ENCODE measurements around the gene EGFL7. TPM values are rescaled to one million over a fixed set of nuclear protein-coding genes. Genes with fewer than 3 reads are reported as not detected.

Gene EGFL7
- total RNA-seq, 3 donors from 2014 or later (not counting 1 experiment from before 2014, with no cell fraction given), result 0.28 to 0.47 (median 0.29) TPM

GRCh38 chr9:136621019-136621733 lies 41.5 kb upstream of the EGFL7 start:
- H3K9me3 Mint-ChIP-seq, result no peaks in the 10 kb centered on the region
- WGBS (ENCODE audit: insufficient coverage), result 73% methylated on average over 33 of the region's 34 CpGs
- no peaks in the 10 kb centered on the region for H3K9me3 ChIP-seq (ENCODE audit: control insufficient read depth, insufficient read depth, low read length)
- TF ChIP-seq, protein P1, sequence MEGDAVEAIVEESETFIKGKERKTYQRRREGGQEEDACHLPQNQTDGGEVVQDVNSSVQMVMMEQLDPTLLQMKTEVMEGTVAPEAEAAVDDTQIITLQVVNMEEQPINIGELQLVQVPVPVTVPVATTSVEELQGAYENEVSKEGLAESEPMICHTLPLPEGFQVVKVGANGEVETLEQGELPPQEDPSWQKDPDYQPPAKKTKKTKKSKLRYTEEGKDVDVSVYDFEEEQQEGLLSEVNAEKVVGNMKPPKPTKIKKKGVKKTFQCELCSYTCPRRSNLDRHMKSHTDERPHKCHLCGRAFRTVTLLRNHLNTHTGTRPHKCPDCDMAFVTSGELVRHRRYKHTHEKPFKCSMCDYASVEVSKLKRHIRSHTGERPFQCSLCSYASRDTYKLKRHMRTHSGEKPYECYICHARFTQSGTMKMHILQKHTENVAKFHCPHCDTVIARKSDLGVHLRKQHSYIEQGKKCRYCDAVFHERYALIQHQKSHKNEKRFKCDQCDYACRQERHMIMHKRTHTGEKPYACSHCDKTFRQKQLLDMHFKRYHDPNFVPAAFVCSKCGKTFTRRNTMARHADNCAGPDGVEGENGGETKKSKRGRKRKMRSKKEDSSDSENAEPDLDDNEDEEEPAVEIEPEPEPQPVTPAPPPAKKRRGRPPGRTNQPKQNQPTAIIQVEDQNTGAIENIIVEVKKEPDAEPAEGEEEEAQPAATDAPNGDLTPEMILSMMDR (IDR thresholded peaks at IDR 0.05), result no peak
- H3K27ac ChIP-seq (ENCODE audit: low read length), result no peak overlapping the region
- H3K27me3 Mint-ChIP-seq (ENCODE audit: low read depth in 2 of 2), result no peaks in the 10 kb centered on the region
- H3K4me3 ChIP-seq (ENCODE audit: low read length), result no peak overlapping the region
- H3K4me3 Mint-ChIP-seq, result no peak overlapping the region
- H3K27ac Mint-ChIP-seq, result no peak overlapping the region
- H3K4me1 Mint-ChIP-seq, result peaks cover 39 to 56% of the 10 kb centered on the region in 2 donors
- intact Hi-C loops (cut with micrococcal nuclease), result no loop called here
- no peak for DNase-seq
- H3K4me1 ChIP-seq (ENCODE audit: control insufficient read depth, insufficient read depth, low read length), result peaks cover 81% of the 10 kb centered on the region
- no peaks in the 10 kb centered on the region for H3K36me3 Mint-ChIP-seq
- H3K27me3 ChIP-seq (ENCODE audit: control insufficient read depth, insufficient read depth, low read length), result no peaks in the 10 kb centered on the region
- ATAC-seq, result no peak
- no peaks in the 10 kb centered on the region for H3K36me3 ChIP-seq (ENCODE audit: control insufficient read depth, insufficient read depth, low read length)

DNA sequence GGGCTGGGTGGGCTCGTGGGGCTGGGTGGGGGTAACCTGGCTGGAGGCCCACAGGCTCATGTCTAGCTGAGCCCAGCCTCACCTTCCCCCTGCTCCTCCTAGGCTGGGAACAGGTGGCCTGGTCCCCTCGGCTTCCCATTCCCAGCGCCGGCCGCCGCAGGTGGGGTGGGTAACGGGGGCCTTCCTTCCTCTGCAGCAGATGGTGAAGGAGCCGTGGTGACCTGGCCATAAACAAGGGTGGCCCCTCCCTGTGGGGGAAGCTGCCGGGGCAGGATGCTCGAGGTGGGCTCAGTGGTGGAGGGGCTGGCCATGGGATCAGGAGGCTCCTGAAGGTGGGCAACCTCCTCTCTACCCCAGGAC lies 41.0 kb upstream of the EGFL7 start:
- H3K27ac ChIP-seq (ENCODE audit: low read length), result no peak overlapping the region
- no peaks in the 10 kb centered on the region for H3K36me3 ChIP-seq (ENCODE audit: control insufficient read depth, insufficient read depth, low read length)
- TF ChIP-seq, protein P1 (IDR thresholded peaks at IDR 0.05), result no peak
- H3K4me1 Mint-ChIP-seq, result peaks cover 33 to 51% of the 10 kb centered on the region in 2 donors
- intact Hi-C loops (cut with micrococcal nuclease), result no loop called here
- no peak overlapping the region for H3K4me3 ChIP-seq (ENCODE audit: low read length)
- no peaks in the 10 kb centered on the region for H3K27me3 Mint-ChIP-seq (ENCODE audit: low read depth in 2 of 2)
- no peaks in the 10 kb centered on the region for H3K9me3 ChIP-seq (ENCODE audit: control insufficient read depth, insufficient read depth, low read length)
- no peak overlapping the region for H3K27ac Mint-ChIP-seq
- H3K27me3 ChIP-seq (ENCODE audit: control insufficient read depth, insufficient read depth, low read length), result no peaks in the 10 kb centered on the region
- no peaks in the 10 kb centered on the region for H3K36me3 Mint-ChIP-seq
- ATAC-seq (no peak), DNase-seq (no peak)
- 42% methylated on average over 8 of the region's 10 CpGs for WGBS (ENCODE audit: insufficient coverage)
- H3K4me3 Mint-ChIP-seq, result no peak overlapping the region
- H3K4me1 ChIP-seq (ENCODE audit: control insufficient read depth, insufficient read depth, low read length), result peaks cover 77% of the 10 kb centered on the region
- no peaks in the 10 kb centered on the region for H3K9me3 Mint-ChIP-seq

DNA sequence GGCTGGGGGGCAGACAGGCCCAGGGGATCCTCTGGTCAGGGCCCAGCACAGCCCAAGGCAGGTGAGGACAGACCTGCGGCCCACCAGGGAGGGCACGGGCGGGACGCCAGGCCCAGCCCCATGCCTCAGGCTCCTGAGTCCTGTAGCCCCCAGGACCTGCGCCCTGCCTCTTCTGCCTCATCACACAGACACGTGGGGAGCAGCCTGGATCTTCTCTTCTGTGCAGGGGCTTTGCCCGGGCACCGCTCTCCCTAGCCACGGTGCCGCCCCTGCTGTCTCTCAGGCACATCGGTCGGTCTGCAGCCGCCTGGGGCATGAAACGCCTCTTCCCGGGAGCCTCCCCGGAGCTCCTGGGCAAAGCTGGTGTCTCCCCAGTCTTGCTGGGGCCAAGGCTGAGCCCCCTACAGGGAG lies 40.2 kb upstream of the EGFL7 start:
- TF ChIP-seq, protein P1 (IDR thresholded peaks at IDR 0.05), result no peak
- DNase-seq, result no peak
- no peak overlapping the region for H3K4me3 ChIP-seq (ENCODE audit: low read length)
- peaks cover 28 to 42% of the 10 kb centered on the region in 2 donors for H3K4me1 Mint-ChIP-seq
- H3K27ac Mint-ChIP-seq, result peak overlapping the region in 1 of 2 donors; percentile 24
- no peaks in the 10 kb centered on the region for H3K27me3 Mint-ChIP-seq (ENCODE audit: low read depth in 2 of 2)
- intact Hi-C loops (cut with micrococcal nuclease), result no loop called here
- H3K27ac ChIP-seq (ENCODE audit: low read length), result no peak overlapping the region
- H3K9me3 Mint-ChIP-seq, result no peaks in the 10 kb centered on the region
- H3K36me3 ChIP-seq (ENCODE audit: control insufficient read depth, insufficient read depth, low read length), result no peaks in the 10 kb centered on the region
- no peaks in the 10 kb centered on the region for H3K27me3 ChIP-seq (ENCODE audit: control insufficient read depth, insufficient read depth, low read length)
- H3K4me3 Mint-ChIP-seq, result no peak overlapping the region
- no peaks in the 10 kb centered on the region for H3K9me3 ChIP-seq (ENCODE audit: control insufficient read depth, insufficient read depth, low read length)
- ATAC-seq, result no peak
- peaks cover 75% of the 10 kb centered on the region for H3K4me1 ChIP-seq (ENCODE audit: control insufficient read depth, insufficient read depth, low read length)
- H3K36me3 Mint-ChIP-seq, result no peaks in the 10 kb centered on the region
- 90% methylated on average over 16 of the region's 16 CpGs for WGBS (ENCODE audit: insufficient coverage)
